GM10266 (cell line): ENCODE results near the gene GK2.

Experiments
- DNase-seq: peaks from one replicate; pipeline ENCODE4 v3.0.0; 2012; ENCODE audit errors: extremely low spot score
- TF ChIP-seq, protein P1 (sequence below): IDR thresholded peaks from 2 replicates; pipeline ENCODE4 v1.5.1; 2012; ENCODE audit warnings: mild to moderate bottlenecking, low read depth; ENCODE audit not compliant: control insufficient read depth, insufficient read depth; ENCODE audit errors: missing control alignments

Gene GK2

GRCh38 chr4:79408063-79408462 lies at the start of gene GK2:
Gene GK2, minus strand, starts transcription at chr4:79408228. Its CDS starts 28 bp downstream, at chr4:79408200.
- TF ChIP-seq, protein P1, sequence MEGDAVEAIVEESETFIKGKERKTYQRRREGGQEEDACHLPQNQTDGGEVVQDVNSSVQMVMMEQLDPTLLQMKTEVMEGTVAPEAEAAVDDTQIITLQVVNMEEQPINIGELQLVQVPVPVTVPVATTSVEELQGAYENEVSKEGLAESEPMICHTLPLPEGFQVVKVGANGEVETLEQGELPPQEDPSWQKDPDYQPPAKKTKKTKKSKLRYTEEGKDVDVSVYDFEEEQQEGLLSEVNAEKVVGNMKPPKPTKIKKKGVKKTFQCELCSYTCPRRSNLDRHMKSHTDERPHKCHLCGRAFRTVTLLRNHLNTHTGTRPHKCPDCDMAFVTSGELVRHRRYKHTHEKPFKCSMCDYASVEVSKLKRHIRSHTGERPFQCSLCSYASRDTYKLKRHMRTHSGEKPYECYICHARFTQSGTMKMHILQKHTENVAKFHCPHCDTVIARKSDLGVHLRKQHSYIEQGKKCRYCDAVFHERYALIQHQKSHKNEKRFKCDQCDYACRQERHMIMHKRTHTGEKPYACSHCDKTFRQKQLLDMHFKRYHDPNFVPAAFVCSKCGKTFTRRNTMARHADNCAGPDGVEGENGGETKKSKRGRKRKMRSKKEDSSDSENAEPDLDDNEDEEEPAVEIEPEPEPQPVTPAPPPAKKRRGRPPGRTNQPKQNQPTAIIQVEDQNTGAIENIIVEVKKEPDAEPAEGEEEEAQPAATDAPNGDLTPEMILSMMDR: no peak
- no peak for DNase-seq

DNA sequence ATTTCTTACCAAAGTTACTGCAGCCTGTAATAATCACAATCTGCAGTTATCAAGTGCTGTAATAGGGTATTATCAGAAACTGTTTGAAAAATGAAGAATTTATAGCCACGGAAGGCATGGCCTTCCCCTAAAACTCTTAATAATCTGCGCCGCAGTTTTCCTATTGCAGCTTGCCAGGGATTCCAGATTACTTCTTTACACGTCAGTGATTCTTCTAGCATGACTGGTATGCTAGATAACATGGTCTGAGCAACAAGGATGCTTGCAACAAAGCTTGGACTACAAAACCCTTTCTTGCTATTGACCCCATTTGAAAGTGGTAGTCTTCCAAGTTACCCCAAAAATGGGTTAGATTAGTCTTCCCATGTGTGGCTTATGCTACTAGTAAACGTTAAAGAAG lies 47.2 kb upstream of the GK2 start:
- DNase-seq: no peak
- TF ChIP-seq, protein P1: no peak

DNA sequence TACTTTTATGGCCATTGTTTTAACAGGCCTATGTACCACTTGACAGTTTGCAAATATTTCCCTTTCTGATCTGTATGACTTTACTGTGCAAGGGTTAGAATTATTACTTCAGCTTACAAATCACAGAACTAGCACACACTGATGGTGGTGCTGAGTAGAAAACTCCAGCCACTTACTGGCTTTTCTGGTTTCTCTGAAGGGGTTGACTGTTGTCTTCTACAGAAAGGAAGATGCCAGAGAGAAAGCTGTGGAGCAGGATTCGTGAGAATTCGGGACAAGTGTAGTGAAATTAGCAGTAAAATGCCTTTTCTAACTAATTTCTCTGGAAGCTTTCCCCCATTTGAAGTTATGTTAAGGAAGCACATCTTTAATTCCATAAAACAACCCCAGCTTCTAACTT lies 46.6 kb upstream of the GK2 start:
- TF ChIP-seq, protein P1: no peak

GRCh38 chr4:79450053-79450452 lies 42.0 kb upstream of the GK2 start:
- TF ChIP-seq, protein P1: no peak
- DNase-seq: no peak

More for the DNA sequence above, 46.6 kb upstream of the GK2 start:
- DNase-seq: no peak

DNA sequence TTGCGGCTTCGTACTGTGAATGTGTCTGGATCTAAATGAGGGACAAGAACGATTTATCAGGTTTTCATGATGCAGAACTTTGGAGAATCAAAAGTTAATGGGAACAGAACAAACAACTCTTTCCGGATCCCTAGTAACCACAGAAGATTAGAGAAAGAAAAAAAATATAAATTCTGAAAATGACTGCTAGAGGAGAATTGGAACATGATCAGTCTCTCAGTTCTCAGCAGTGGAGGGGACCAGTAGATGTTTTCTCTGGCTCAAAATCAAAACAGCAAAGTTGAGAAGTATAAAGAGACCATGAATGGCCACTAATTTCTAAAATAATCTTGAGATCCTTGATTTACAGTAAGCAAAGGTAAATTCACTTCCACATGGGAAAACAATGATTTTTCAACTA lies 38.1 kb upstream of the GK2 start:
- TF ChIP-seq, protein P1: no peak
- DNase-seq: no peak

GRCh38 chr4:79445371-79445781 lies 37.3 kb upstream of the GK2 start:
- TF ChIP-seq, protein P1: no peak
- DNase-seq: no peak

DNA sequence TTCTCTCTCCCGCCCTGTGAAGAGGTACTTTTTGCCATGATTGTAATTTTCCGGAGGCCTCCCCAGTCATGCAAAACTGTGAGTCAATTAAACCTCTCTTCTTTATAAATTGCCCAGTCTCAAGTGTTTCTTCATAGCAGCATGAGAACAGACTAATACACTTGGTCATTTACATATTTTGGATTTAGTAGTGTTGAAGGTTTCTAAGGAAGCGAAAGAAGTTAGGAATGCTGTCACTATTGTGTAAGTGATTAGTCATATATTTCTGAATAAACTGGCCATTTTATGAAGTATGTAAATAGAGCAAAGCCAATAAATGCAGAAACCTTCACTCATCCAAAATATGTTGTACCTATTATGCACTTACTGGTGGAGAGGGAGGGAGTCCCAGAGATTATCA lies 34.4 kb upstream of the GK2 start:
- no peak for DNase-seq
- TF ChIP-seq, protein P1: no peak
